Erythroblast (primary cell): ENCODE measurements around the gene CCDC152.

Experiments
- GATA1 ChIP-seq: IDR thresholded peaks from 2 replicates; pipeline ENCODE4 v1.6.1; 2011; ENCODE audit warnings: low read depth, mild to moderate bottlenecking, control low read depth, low read length, moderate library complexity
- POLR2A ChIP-seq: IDR thresholded peaks from 2 replicates; pipeline ENCODE4 v1.6.1; 2011; ENCODE audit warnings: mild to moderate bottlenecking, low read length

GRCh38 chr5:42785756-42786155 lies 29.1 kb downstream of the CCDC152 start:
- TF ChIP-seq POLR2A, result no peak
- TF ChIP-seq GATA1, result no peak
